Measurements from ENCODE around the gene OR6V1.

GRCh38 chr7:143003393-143004051, 48.6 kb upstream of the OR6V1 start:
- TF ChIP-seq, protein P1, sequence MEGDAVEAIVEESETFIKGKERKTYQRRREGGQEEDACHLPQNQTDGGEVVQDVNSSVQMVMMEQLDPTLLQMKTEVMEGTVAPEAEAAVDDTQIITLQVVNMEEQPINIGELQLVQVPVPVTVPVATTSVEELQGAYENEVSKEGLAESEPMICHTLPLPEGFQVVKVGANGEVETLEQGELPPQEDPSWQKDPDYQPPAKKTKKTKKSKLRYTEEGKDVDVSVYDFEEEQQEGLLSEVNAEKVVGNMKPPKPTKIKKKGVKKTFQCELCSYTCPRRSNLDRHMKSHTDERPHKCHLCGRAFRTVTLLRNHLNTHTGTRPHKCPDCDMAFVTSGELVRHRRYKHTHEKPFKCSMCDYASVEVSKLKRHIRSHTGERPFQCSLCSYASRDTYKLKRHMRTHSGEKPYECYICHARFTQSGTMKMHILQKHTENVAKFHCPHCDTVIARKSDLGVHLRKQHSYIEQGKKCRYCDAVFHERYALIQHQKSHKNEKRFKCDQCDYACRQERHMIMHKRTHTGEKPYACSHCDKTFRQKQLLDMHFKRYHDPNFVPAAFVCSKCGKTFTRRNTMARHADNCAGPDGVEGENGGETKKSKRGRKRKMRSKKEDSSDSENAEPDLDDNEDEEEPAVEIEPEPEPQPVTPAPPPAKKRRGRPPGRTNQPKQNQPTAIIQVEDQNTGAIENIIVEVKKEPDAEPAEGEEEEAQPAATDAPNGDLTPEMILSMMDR (IDR thresholded peaks at IDR 0.05): peak; percentile 69 to 76 (median 72)
- TF ChIP-seq POLR2A (IDR thresholded peaks at IDR 0.05): no peak

Data from right lobe of liver (tissue), 4 donors.